Effector CD8-positive, alpha-beta T cell (primary cell): ENCODE measurements around the gene ZNF468.
"Not testable (repeated sequence)": the region's sequence is repeated elsewhere in the genome, so short reads cannot be mapped to it uniquely, and the experiment has no call there.

ENCODE experiments used
- DNase-seq: peaks from one replicate; lab custom pipeline; 2025; lab: John Stamatoyannopoulos, UW
- total RNA-seq, 4 experiments: gene quantifications; one replicate each; lab custom pipeline; 2026; lab: John Stamatoyannopoulos, UW

Gene ZNF468
- total RNA-seq: 40.3 to 60.5 (median 47.9) reads per million in 4 experiments

DNA sequence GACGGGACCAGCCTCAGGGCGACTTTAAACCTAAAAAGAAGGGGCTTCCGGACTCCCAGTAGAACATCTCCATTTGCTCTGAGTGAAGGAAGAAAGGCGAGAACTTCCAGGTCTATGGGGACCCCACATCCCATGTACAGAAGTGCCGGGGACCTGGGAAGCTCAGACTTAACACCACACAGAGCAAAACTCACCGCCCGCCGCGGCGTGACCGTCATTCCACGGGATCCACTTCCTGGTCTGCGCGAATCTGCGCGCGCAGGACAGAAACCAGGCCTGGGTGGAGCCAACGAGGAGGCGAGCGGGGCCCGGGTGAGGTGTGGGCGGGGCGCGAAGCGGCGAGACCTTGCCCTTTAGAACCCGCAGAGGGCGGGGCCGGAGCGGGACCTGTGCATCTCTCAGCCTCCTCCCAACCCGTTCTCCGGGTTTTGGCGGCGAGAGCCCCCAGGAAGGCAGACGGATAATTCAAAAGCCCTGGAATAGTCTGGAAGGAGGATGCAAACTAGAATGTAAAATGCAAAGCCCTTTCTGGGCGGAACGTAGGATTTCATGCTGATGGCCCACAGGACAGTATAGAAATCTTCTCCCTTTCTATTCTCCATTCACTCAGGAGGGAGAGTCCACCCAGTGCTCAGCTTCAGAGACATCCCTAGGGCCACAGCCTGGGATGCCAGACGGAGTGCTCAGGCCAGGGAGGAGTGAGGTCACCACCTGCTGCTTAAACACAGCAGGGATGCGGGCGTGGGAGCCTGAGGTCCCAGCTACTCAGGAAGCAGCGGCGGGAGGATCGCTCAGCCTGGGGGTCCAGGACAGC lies at the start of gene ZNF468:
TSS of gene ZNF468 (minus strand) at position 242 of the 814 bp plus-strand sequence. CDS start 3,347 bp downstream, outside the sequence.
- peak; percentile 67 for DNase-seq

GRCh38 chr19:52904052-52904780 lies 46.8 kb upstream of the ZNF468 start:
- not testable (repeated sequence) for DNase-seq

DNA sequence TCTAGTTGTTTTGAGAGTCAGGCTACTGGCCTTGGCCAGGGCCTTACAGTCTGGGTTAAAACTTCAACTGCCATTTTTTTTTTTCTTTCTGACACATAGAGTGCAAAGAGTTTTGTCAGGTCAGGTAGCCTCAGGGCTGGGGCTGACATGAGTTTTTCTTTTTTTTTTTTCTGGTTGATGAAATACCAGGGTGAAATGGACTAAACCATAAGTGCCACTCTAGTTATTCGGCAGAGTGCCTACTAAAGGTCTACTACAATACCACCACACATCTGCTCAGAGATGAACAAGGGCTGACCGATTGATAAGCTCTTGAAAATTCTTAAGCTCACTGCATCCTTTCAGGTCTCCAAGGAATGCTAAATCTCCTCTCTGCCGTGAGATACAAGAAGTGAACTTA lies 44.4 kb upstream of the ZNF468 start:
- DNase-seq: no peak

DNA sequence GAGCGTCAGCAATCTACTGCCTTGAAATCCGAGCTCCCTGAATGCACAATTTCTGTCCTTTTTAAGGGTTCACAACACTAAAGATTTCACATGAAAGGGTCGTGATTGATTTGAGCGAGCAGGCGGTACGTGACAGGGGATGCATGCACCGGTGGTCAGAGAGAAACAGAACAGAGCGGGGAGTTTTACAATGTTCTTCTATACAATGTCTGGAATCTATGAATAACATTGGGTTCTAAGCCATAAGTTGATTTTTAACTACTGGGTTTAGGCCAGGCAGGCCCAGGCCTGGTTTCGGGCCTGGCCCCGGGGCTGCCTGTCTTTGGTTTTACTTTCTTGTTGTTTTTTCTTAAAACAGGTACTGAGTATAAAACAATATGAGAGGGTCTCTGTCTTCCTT lies 41.2 kb upstream of the ZNF468 start:
- DNase-seq: not testable (repeated sequence)

DNA sequence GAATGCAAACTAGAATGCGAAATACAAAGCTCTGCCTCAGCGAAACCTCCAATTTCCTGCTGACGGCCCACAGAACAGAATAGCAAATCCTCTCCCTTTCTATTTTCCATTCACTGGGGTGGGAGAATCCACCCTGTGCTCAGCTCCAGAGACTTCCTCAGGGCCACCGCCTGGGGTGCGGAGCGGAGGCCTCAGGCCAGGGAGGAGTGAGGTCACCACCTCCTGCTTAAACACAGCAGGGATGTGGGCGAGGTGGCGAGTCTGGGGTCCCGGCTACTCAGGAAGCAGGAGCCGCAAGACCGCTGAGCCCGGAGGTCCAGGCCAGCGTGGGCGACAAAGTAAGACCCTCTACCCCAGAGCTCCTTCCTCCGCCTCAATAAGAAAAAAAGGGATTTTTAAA lies 40.7 kb upstream of the ZNF468 start:
- DNase-seq: no peak

DNA sequence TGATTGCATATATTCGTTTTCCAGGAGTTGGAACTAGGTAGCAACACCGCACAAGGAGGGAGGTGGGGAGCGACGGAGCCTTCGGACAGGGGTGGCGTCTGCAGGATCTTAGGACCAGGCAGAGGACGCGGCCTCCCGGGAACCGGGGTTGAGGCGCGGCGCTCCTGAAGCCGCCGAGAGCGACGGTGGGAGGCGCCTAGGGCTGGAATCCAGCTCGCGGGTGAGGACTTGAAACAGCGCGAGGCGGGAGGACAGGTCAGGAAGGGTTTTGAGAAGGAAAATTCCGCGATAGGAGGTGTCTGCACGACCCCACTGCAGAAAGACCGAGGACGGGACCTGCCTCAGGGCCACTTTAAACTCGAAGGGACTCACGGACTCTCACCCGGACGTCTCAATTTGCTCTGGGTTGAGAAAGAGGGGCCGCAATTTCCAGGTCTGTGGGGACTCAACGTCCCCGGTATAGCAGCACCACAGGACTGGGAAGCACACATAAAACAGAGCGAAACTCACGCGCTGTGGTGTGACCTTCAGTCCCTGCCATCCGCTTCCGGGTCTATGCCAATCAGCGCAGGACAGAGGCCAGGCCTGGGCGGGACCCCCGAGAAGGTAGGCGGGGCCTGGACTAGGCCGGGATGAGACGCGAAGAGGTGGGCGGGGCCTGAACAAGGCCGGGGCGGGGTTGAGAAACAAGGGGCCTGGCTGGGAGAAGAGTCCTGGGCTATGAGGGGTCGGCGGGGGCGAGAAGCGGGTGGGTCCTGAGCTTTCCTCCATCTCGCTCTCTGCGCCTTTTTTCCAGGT lies 39.9 kb upstream of the ZNF468 start, which contains the start of gene ZNF320:
TSS of gene ZNF320 (minus strand) at position 498 of the 798 bp plus-strand sequence. CDS start 7,380 bp downstream, outside the sequence.
- peak; percentile 93 for DNase-seq

- DNase-seq: no peak
Measured at GRCh38 chr19:52896431-52897137, 39.2 kb upstream of the ZNF468 start.

DNA sequence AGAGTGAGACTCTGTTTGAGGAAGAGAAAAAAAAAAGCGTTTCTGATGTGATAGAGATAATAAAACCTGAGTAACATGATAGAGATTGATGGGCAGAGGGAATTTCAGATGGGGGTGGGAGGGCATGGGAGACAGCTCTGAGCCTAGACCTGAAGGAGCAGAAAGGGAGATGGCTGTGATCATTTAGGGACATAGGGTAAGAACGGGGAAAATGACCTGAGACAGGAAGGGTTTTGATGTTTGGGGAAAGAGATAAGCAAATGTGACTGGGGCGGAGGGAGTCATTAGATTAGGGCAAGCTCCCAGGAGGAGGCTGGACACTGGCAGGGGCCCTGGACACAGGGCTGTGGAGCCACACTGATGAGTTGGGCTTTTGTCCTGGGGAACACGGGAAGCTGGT lies 33.9 kb upstream of the ZNF468 start:
- DNase-seq: no peak

DNA sequence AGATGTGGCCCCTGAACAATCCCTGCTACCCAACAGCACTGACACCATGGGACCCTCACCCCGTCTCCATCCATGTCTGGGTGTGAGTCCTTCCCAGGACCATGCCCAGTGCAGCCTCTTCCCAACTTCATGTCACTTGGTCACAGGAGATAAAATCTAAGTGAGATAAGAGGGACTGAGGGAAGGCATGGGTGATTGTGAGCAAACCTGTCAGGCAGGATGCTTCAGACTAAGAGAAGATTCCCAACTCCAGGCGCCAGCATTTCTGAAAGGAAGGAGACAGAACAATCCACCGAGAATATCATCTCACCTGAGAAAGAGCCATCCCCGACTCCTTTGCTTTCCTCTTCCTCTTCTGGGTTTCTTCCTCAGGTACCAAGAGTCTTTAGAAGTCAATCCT lies 32.5 kb upstream of the ZNF468 start:
- no peak for DNase-seq

GRCh38 chr19:52889076-52889475 lies 31.7 kb upstream of the ZNF468 start:
- DNase-seq: no peak

GRCh38 chr19:52880895-52881389 lies 23.5 kb upstream of the ZNF468 start:
- no peak for DNase-seq

DNA sequence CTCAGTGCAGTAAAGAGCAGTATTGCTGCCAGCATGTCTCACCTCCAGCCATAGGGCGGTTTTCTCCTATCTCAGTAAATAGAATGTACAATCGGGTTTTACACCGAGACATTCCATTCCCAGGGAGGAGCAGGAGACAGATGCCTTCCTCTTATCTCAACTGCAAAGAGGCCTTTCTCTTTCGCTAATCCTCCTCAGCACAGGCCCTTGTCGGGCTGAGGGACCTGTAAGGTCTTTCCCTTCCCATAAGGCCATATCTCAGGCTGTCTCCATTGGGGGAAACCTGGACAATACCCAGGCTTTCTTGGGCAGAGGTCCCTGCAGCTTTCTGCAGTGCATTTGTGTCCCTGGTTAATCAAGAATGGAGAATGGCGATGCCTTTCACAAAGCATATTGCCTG lies 15.6 kb upstream of the ZNF468 start:
- not testable (repeated sequence) for DNase-seq

- no peak for DNase-seq
Measured at GRCh38 chr19:52871466-52871865, 14.0 kb upstream of the ZNF468 start.

- DNase-seq: not testable (repeated sequence)
Measured at GRCh38 chr19:52868031-52868430, 10.6 kb upstream of the ZNF468 start.

- not testable (repeated sequence) for DNase-seq
Measured at GRCh38 chr19:52856540-52857377, 660 bp downstream of the ZNF468 start.

DNA sequence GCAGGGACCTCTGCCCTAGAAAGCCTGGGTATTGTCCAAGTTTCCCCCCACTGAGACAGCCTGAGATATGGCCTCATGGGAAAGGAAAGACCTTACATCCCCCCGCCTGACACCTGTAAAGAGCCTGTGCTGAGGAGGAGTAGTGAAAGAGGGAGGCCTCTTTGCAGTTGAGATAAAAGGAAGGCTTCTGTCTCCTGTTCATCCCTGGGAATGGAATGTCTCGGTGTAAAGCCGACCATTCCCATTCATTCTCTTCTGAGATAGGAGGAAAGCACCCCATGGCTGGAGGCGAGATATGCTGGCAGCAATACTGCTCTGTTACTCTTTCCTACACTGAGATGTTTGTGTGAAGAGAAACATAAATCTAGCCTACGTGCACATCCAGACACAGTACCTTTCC lies 10.1 kb downstream of the ZNF468 start:
- not testable (repeated sequence) for DNase-seq

- DNase-seq: not testable (repeated sequence)
Measured at GRCh38 chr19:52840825-52841465, 16.5 kb downstream of the ZNF468 start.

GRCh38 chr19:52834289-52834688 lies 23.1 kb downstream of the ZNF468 start:
- DNase-seq: not testable (repeated sequence)

DNA sequence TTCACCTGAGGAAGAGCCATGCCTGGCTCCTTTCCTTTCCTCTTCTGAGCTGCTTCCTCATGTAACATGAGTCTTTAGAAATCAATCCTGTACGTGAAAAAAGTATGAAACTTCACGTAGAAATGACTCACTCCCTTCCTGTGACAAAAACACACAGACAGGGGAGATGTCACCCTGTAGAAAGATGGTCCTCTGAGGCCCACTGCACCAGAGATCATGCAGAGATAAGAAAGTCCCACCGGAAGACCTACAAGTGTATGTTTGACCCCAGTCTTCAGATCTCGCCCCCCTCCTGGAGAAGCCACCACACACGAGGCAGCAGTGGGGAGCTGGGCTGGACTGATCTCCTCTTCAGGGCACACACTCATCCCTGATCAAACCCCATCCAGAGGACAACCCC lies 23.9 kb downstream of the ZNF468 start:
- not testable (repeated sequence) for DNase-seq

DNA sequence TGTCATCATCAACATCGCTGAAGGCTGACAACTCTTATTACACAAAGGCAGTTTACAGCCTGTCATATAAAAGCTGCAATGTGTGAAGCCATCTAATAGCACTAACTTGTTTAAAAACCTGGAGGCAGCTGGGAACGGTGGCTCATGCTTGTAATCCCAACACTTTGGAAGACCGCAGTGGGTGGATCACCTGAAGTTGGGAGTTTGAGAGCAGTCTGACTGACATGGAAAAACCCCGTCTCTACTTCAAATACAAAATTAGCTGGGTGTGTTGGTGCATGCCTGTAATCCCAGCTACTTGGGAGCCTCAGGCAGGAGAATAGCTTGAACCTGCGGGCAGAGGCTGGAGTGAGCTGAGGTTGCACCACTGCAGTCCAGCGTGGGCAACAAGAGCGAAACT lies 27.6 kb downstream of the ZNF468 start:
- DNase-seq: not testable (repeated sequence)
